Measurements from ENCODE around the gene B3GAT2. TPM values are rescaled to one million over a fixed set of nuclear protein-coding genes. Genes with fewer than 3 reads are reported as not detected.

Gene B3GAT2
- total RNA-seq, 1 donor from 2014 or later, result not detected

DNA sequence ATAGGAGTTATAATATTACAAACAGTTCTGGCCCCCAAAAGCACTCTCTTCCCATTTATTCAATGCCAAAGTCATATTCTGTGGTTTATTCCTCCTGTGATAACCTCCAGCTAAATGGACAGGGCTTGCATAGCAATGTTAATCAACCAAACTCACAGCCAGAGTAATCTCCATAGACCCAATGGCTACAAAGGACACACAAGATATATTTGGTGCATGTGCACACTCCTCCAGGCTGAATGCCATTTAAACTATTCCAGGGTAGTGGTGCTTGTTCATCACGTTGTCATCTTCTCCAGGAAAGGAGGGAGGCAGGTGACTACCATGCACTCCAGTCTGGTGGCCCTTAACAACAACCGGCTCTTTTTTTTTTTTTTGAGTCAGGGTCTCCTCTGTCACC lies 56.8 kb downstream of the B3GAT2 start:
- no peaks in the 10 kb centered on the region for H3K36me3 ChIP-seq
- TF ChIP-seq, protein P1, sequence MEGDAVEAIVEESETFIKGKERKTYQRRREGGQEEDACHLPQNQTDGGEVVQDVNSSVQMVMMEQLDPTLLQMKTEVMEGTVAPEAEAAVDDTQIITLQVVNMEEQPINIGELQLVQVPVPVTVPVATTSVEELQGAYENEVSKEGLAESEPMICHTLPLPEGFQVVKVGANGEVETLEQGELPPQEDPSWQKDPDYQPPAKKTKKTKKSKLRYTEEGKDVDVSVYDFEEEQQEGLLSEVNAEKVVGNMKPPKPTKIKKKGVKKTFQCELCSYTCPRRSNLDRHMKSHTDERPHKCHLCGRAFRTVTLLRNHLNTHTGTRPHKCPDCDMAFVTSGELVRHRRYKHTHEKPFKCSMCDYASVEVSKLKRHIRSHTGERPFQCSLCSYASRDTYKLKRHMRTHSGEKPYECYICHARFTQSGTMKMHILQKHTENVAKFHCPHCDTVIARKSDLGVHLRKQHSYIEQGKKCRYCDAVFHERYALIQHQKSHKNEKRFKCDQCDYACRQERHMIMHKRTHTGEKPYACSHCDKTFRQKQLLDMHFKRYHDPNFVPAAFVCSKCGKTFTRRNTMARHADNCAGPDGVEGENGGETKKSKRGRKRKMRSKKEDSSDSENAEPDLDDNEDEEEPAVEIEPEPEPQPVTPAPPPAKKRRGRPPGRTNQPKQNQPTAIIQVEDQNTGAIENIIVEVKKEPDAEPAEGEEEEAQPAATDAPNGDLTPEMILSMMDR (IDR thresholded peaks at IDR 0.05; ENCODE audit: borderline replicate concordance), result no peak
- H3K27me3 ChIP-seq (ENCODE audit: low read depth), result no peaks in the 10 kb centered on the region
- no peaks in the 10 kb centered on the region for H3K9me3 ChIP-seq (replicated peaks)
- H3K4me1 ChIP-seq, result no peaks in the 10 kb centered on the region
- no peak overlapping the region for H3K27ac ChIP-seq (replicated peaks)
- H3K4me3 ChIP-seq, result no peak overlapping the region
- DNase-seq, result no peak
- intact Hi-C loops (cut with micrococcal nuclease), result no loop called here

DNA sequence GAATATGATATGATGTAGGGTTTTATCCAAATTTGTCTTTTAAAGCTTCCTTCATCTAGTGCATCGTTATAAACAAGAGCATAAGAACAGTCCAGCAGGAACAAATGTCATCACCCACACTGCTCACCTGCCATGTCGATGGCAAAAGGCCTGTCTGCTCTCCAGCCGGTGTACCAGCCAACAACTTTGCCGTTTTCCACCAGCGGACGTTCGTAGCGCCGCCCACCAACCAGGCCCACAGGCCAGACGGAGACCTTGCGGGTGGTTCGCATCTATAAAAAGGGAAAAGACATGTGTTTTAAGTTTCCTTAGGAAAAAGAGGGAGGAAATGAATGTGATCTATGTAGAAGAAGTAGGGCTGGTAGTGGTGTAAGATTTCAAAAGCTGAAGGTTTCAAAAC lies 62.9 kb downstream of the B3GAT2 start:
- Histone ChIP-seq H3K9me3 (replicated peaks) (no peaks in the 10 kb centered on the region), H3K27me3 (ENCODE audit: low read depth) (no peaks in the 10 kb centered on the region), H3K27ac (replicated peaks) (no peak overlapping the region), H3K36me3 (no peaks in the 10 kb centered on the region), H3K4me3 (no peak overlapping the region), H3K4me1 (no peaks in the 10 kb centered on the region)
- TF ChIP-seq, protein P1 (IDR thresholded peaks at IDR 0.05; ENCODE audit: borderline replicate concordance), result no peak
- intact Hi-C loops (cut with micrococcal nuclease), result no loop called here
- DNase-seq, result no peak

GRCh38 chr6:70889270-70889669 lies 67.6 kb downstream of the B3GAT2 start:
- no peak overlapping the region for H3K4me3 ChIP-seq
- intact Hi-C loops (cut with micrococcal nuclease), result no loop called here
- TF ChIP-seq, protein P1 (IDR thresholded peaks at IDR 0.05; ENCODE audit: borderline replicate concordance), result no peak

DNA sequence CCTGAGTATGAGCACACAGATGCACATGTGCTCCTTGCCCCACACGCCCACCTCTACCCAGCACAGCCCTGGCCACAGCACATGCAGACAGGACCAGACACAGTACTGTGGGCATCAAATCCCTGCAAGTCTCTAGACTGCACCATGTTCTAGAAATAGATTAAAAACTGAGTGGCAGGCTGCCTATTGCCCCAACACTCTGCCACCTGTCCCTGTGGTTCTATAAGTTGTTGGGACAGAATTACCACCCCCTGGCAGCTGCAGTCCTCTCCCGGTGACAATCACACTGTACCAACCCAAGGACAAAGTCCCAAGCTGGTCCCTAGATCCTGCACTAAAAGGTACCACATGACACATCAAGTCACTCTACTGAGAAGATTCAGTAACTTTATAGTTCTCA lies 70.2 kb downstream of the B3GAT2 start:
- DNase-seq, result no peak
- no peaks in the 10 kb centered on the region for H3K36me3 ChIP-seq
- no peaks in the 10 kb centered on the region for H3K9me3 ChIP-seq (replicated peaks)
- TF ChIP-seq, protein P1 (IDR thresholded peaks at IDR 0.05; ENCODE audit: borderline replicate concordance), result no peak
- intact Hi-C loops (cut with micrococcal nuclease), result no loop called here
- no peaks in the 10 kb centered on the region for H3K4me1 ChIP-seq
- H3K27me3 ChIP-seq (ENCODE audit: low read depth), result peaks cover 6% of the 10 kb centered on the region
- H3K4me3 ChIP-seq, result no peak overlapping the region
- no peak overlapping the region for H3K27ac ChIP-seq (replicated peaks)

More at GRCh38 chr6:70889270-70889669, 67.6 kb downstream of the B3GAT2 start:
- Histone ChIP-seq H3K9me3 (replicated peaks) (no peaks in the 10 kb centered on the region), H3K27me3 (ENCODE audit: low read depth) (no peaks in the 10 kb centered on the region), H3K4me1 (no peaks in the 10 kb centered on the region), H3K27ac (replicated peaks) (no peak overlapping the region), H3K36me3 (no peaks in the 10 kb centered on the region)
- DNase-seq, result no peak

DNA sequence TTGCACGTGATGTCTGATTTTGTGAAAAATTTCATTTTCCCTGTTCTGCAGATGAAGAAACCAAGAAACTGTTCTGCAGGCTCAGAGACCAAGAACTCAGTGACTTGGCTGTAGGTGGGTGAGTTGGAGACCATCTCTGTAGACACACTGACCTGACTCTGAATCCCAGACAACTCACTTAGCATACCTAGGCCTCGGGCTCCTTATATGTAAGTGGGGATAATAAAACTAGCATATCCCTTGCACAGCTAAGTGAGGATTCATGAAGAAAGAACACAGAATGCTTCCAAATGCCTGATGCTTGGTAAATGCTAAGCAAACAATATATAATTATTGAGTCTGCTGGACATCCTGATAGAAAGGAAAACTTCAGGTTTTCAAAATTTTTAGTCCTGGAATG lies 70.8 kb downstream of the B3GAT2 start:
- Histone ChIP-seq H3K9me3 (replicated peaks) (no peaks in the 10 kb centered on the region), H3K4me1 (no peaks in the 10 kb centered on the region), H3K27ac (replicated peaks) (no peak overlapping the region), H3K36me3 (no peaks in the 10 kb centered on the region), H3K4me3 (no peak overlapping the region), H3K27me3 (ENCODE audit: low read depth) (peaks cover 9% of the 10 kb centered on the region)
- DNase-seq, result no peak
- TF ChIP-seq, protein P1 (IDR thresholded peaks at IDR 0.05; ENCODE audit: borderline replicate concordance), result no peak
- intact Hi-C loops (cut with micrococcal nuclease), result no loop called here
